ENCODE results near the gene GPATCH3. TPM values are rescaled to one million over a fixed set of nuclear protein-coding genes. Genes with fewer than 3 reads are reported as not detected.

GPATCH3 gene
- total and polyA plus RNA-seq, 2 of the 8 experiments (the other 6 are each of a cell fraction or from before 2014, with no cell fraction given): 7.9 to 17.4 TPM

- Histone ChIP-seq H2BK20ac (ENCODE audit: low read length) (no peak overlapping the region), H3K23ac (ENCODE audit: insufficient read length) (no peak overlapping the region), H4K20me1 (replicated peaks in 1 of 2; ENCODE audit: control insufficient read depth in 1 of 2, insufficient read depth in 2 of 2, low read length in 2 of 2) (peaks cover 0 to 2% of the 10 kb centered on the region in 2 experiments), H3K27me3 (replicated peaks in 1 of 4; ENCODE audit: control insufficient read depth in 3 of 4, extremely low read depth in 1 of 4, insufficient read depth in 3 of 4, low read length in 3 of 4) (no peaks in the 10 kb centered on the region), H3K9me3 (ENCODE audit: insufficient read depth in 2 of 2, low read depth in 1 of 2, low read length in 1 of 2) (no peaks in the 10 kb centered on the region), H4K5ac (ENCODE audit: insufficient read length, low read depth, low read length) (no peak overlapping the region), H3K56ac (replicated peaks; ENCODE audit: insufficient read length, low read depth, low read length) (no peak overlapping the region), H3K23me2 (ENCODE audit: low read depth, low read length) (no peaks in the 10 kb centered on the region), H3K4me2 (ENCODE audit: insufficient read depth in 1 of 2, low read depth in 2 of 2, low read length in 2 of 2) (no peak overlapping the region), H4K8ac (ENCODE audit: extremely low read depth, insufficient read depth, low read length) (no peak overlapping the region), H3K14ac (ENCODE audit: insufficient read length) (no peak overlapping the region), H3K4me1 (replicated peaks in 1 of 4; ENCODE audit: control insufficient read depth in 3 of 4, insufficient read depth in 4 of 4, low read length in 3 of 4) (no peaks in the 10 kb centered on the region), H2BK120ac (replicated peaks; ENCODE audit: low read depth, low read length) (no peak overlapping the region), H3K4me3 (ENCODE audit: extremely low read depth in 1 of 4, insufficient read depth in 2 of 4, low read depth in 3 of 4, low read length in 4 of 4) (no peak overlapping the region), H3K18ac (ENCODE audit: extremely low read depth, low read length) (no peak overlapping the region), H3K9ac (replicated peaks in 1 of 4; ENCODE audit: extremely low read depth in 1 of 4, low read depth in 3 of 4, low read length in 3 of 4) (no peak overlapping the region), H2AFZ (ENCODE audit: low read length) (no peak overlapping the region), H3K79me2 (ENCODE audit: control insufficient read depth in 1 of 2, insufficient read depth in 2 of 2, low read length in 2 of 2) (no peaks in the 10 kb centered on the region), H2BK5ac (ENCODE audit: low read depth, low read length) (no peak overlapping the region), H3K4ac (replicated peaks; ENCODE audit: insufficient read length, low read depth, low read length) (no peak overlapping the region), H3K27ac (ENCODE audit: low read depth, low read length) (no peak overlapping the region), H3K79me1 (ENCODE audit: low read depth, low read length) (no peaks in the 10 kb centered on the region; the same call in 1 of the 2 replicates), H3K36me3 (ENCODE audit: control insufficient read depth in 2 of 4, insufficient read depth in 4 of 4, low read length in 3 of 4) (peaks cover 23 to 67% (median 46%) of the 10 kb centered on the region in 4 experiments), H2BK15ac (ENCODE audit: low read length) (no peak overlapping the region), H4K91ac (replicated peaks; ENCODE audit: insufficient read length, low read length) (no peak overlapping the region), H2BK12ac (ENCODE audit: low read depth, low read length) (no peak overlapping the region), H2AK5ac (ENCODE audit: low read depth, low read length) (no peak overlapping the region)
- 87 to 100% methylated on average over 1 to 5 of the region's 5 CpGs for WGBS, 2 experiments (ENCODE audit: extremely low coverage in 1 of 2, insufficient coverage in 1 of 2, insufficient read length in 1 of 2, insufficient replicate concordance in 2 of 2, low coverage in 1 of 2, low lambda C conversion rate in 2 of 2, missing lambda C conversion rate in 1 of 2)
- FAIRE-seq (no peak), DNase-seq (ENCODE audit: low read depth in 1 of 2, low spot score in 2 of 2) (no peak)
- ChIA-PET POLR2A (ENCODE audit: partially characterized antibody) (interaction anchor here (0.7 to 3.0 kb wide), 5 partner anchors 15 to 50 kb away, joined by 3 to 7 read pairs (median 5); partner anchors contain the start of genes GPATCH3 and SFN), CTCF (ENCODE audit: partially characterized antibody) (interaction anchor here (0.6 to 31.7 kb wide), 4 partner anchors 19 to 293 kb away, joined by 3 to 547 read pairs (median 30); partner anchors contain the start of gene SFN)
Measured at GRCh38 chr1:26882696-26883463, 17.4 kb downstream of the GPATCH3 start.

Data from H1 (cell line).